GM20000 (cell line): ENCODE measurements around the gene NEK5.
"Not testable (repeated sequence)": the region's sequence is repeated elsewhere in the genome, so short reads cannot be mapped to it uniquely, and the experiment has no call there.

Source experiments
- DNase-seq: peaks from one replicate; pipeline ENCODE4 v3.0.0; 2012; ENCODE audit warnings: low spot score
- CTCF ChIP-seq: IDR thresholded peaks from 2 replicates; pipeline ENCODE4 v1.5.1; 2012; ENCODE audit warnings: mild to moderate bottlenecking, control low read depth; ENCODE audit errors: extremely low read depth, missing control alignments

Gene NEK5

GRCh38 chr13:52033039-52033438 is 95.8 kb downstream of the NEK5 start:
- no peak for DNase-seq

GRCh38 chr13:52030401-52030800 is 98.5 kb downstream of the NEK5 start:
- not testable (repeated sequence) for DNase-seq

More at GRCh38 chr13:52033039-52033438, 95.8 kb downstream of the NEK5 start:
- TF ChIP-seq CTCF, result no peak

GRCh38 chr13:52029569-52029968 is 99.3 kb downstream of the NEK5 start:
- DNase-seq, result no peak
- TF ChIP-seq CTCF, result no peak

- no peak for TF ChIP-seq CTCF
- DNase-seq, result no peak
Observed at GRCh38 chr13:52027832-52028231, 101.0 kb downstream of the NEK5 start.

GRCh38 chr13:52026246-52026626 is 102.6 kb downstream of the NEK5 start:
- TF ChIP-seq CTCF, result no peak
- DNase-seq, result no peak

- no peak for TF ChIP-seq CTCF
- no peak for DNase-seq
Observed at GRCh38 chr13:52025475-52026245, 103.2 kb downstream of the NEK5 start.

- DNase-seq, result no peak
- no peak for TF ChIP-seq CTCF
Observed at GRCh38 chr13:52024481-52024880, 104.4 kb downstream of the NEK5 start, which contains the start of gene UTP14C. Gene UTP14C (plus strand): TSS chr13:52024691. CDS start chr13:52028805, 4,114 bp downstream.

- no peak for DNase-seq
- TF ChIP-seq CTCF, result no peak
Observed at GRCh38 chr13:52022356-52022755, 106.5 kb downstream of the NEK5 start.
